Measurements from ENCODE around the gene TBC1D5.

TBC1D5 gene

DNA sequence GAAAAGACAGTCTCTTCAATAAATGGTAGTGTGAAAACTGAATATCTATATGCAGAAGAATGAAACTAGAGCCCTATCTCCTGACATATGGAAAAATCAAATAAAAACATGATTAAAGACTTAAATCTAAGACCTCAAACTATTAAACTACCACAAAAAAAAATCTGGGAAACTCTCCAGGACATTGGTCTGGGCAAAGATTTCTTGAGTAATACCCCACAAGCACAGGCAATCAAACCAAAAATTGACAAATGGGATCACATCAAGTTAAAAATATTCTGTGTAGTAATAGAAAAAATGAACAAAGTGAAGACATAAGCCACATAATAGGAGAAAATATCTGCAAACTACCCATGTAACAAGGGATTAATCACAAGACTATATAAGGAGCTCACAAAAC is 286.4 kb downstream of the TBC1D5 start:
- DNase-seq, result no peak

DNA sequence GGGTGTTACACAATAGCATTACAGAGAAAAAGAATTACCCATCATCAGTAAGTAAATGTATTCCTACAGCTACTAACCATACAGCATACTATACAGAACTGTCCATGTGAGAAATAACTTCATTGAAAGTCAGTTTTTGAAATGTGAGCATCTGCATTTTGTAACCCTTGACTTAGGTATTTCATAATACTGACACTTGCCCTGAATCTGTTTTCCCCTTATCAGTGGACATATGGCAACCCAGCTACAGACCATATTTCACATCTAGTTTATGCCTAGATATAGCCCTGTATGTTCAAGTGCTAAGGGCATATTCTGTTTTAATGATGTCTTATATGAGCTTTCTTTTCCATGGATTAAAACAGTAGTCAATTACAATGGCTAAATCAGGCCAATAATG is 297.6 kb downstream of the TBC1D5 start:
- no peak for DNase-seq

- no peak for DNase-seq
These were observed 299.3 kb downstream of the TBC1D5 start for GRCh38 chr3:17443142-17443541.

DNA sequence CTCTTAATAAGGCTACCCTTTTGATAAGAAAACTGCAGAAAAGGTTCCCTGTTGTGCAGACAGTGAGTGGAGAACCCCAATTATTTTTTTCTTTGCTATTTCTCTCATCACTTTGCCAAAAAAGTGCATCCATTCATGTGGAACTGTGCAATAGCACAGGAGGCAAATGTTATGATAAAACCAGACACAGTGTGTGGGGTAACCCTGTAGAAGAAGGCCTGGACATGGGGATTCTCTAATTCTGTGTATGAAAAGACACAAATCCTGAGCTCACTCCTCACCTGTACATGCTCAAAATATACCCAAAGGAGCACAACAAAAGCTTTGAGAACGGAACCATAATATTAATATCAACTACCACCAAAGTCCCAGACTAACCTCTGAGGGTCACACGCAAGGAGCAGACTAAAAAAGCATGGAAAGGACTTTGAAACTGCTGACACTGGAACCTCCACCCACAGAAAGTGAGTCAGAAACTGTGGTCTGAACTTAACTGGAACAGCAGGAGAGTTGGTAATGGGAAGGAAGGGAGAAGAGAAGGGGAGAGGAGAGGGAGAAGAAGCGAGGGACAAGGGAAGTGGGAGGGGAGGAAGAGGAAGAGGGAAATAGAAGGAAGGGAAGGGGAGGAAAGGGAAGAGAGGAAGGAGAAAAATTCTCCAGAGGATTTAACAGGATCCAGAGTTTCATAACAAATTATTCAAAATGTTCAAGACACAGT is 299.9 kb downstream of the TBC1D5 start:
- DNase-seq, result no peak

DNA sequence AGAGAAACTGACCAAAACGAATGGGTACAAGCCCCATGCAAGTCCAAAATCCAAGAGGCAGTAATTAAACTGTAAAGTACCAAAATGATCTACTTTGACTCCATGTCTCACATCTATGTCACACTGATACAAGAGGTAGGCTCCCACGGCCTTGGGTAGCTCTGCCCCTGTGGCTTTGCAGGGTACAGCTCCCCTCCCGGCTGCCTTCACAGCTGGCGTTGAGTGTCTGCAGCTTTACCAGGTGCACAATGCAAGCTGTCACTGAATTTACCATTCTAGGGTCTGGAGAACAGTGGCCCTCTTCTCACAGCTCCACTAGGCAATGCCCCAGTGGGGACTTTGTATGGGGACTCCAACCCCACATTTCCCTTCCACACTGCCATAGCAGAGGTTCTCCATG is 308.6 kb downstream of the TBC1D5 start:
- no peak for DNase-seq

DNA sequence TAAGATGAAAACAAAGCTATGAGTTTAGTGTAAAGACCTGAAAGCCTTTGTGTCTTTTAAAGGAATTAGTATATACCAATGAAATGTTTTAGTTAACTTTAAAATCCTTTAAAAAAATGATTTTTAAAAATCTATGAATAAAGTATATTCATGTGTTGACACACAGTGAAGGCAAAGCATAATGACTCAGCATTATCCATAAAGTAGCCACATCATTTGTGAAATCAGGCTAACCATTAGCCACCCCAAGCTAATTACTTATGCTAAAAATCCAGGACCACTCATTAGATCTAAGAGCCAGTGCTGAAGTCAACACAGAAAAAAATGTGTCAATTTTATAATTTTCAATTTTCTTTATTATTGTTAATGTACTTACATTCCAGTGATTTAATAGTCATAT is 310.2 kb downstream of the TBC1D5 start:
- DNase-seq, result no peak

DNA sequence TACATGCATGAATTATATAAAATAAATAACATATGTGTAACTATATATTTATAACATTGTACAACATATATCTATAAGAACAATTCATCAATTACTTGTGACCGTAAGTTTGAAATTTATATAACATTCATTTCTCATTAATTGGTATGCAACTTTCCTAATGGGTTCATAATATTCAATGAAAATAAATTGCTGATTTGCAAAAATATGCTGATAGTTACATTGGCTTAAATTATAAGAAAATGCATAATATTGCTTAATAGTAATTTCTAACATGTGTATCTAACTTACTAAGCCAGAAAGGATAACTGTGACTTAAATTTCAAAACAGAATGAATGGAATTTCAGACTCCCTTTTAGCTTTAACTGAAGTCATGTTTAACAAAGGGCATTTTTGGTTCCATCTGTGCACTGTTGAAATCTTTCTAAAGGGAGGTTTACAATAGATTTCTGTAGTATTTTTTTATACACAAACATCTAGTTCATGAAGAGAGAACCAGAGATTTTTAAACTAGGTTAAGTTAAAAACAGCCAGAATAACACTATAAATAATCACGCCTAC is 310.9 kb downstream of the TBC1D5 start:
- DNase-seq, result no peak

GRCh38 chr3:17431004-17431403 is 311.4 kb downstream of the TBC1D5 start:
- DNase-seq, result no peak

GRCh38 chr3:17430582-17430981 is 311.8 kb downstream of the TBC1D5 start:
- DNase-seq, result no peak

GRCh38 chr3:17423786-17424536 is 318.5 kb downstream of the TBC1D5 start:
- DNase-seq, result no peak

- no peak for DNase-seq
These were observed 319.8 kb downstream of the TBC1D5 start for GRCh38 chr3:17422636-17423035.

DNA sequence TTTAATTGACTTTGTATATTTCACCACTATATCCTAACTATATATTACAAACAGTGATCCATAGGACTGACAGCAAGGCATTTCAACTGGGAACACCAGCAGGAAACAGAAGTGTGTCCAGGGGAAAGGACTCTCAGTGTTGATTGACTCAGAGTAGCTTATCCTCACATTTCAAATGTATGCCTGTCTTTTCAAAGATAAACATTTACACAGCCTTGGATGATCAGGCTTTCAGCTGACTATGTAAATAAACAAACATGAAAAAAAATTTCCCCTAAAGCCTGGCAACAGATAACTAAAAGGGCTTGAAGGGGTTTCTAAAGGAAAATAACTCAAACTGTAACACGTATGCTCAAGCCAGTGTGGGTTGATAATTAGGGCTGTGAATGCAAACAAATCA is 321.8 kb downstream of the TBC1D5 start:
- no peak for DNase-seq

DNA sequence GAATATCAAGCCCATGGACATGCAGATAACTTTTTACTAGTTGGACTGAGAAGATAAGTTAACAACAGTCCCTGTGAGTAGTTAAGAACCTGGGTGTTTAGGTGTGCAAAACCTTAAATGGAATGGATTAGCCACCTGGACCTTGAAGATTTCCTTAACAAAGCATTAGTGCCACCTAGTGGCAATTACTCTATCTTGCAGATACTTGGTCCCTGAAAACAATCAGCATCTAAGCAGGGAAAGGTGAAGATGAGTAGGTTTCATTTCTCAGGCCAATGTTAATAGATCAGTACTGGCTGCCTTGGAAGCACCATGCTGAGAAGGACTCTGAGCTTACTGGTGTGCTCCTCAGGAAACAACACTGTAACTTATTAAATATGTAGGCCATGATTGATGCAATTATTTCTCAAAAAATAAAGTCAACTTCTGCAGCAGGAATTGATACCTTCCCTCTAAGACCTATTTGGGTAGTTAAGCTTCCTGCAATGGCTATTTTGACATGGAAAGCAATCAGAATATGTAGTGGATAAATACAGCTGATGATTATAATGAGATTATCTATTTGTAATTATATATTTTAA is 329.4 kb downstream of the TBC1D5 start:
- DNase-seq, result no peak

GRCh38 chr3:17411157-17411877 is 331.1 kb downstream of the TBC1D5 start:
- no peak for DNase-seq

DNA sequence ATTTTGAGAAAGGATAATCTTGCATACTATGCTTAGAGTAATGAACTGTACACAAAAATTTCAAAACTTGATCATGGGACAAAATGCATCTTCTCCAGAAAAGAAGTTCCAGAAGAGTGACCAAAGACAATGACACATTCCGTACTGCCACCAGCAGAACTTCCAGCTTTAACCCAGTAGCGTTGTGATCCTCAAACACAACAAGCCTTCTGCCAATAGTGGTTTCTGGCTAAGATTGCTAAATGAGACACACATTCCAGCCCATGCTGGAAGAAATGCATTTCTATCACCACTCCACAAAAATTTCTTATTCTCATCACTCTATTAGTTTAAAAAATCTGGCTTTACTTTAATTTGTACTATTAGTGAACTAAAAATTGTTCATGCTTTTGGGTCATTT is 334.9 kb downstream of the TBC1D5 start:
- DNase-seq, result no peak

DNA sequence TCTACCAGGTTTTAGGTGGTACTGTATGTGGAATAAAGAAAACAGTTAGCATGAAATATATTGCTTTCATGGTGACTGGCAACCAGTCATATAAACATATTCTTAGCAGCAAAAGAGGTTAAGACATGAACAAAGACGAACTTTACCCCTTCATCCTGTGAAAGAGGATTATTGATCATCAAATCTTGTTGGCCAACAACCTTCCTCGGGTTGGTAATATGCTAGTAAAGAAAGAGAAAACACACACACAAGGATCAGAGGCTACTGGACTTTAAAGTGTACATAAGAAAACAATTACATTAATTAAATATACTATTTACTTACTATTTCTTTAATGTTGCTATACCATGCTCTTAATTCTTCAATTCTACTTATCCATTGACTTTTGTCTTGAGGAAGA is 337.9 kb downstream of the TBC1D5 start:
- no peak for DNase-seq

DNA sequence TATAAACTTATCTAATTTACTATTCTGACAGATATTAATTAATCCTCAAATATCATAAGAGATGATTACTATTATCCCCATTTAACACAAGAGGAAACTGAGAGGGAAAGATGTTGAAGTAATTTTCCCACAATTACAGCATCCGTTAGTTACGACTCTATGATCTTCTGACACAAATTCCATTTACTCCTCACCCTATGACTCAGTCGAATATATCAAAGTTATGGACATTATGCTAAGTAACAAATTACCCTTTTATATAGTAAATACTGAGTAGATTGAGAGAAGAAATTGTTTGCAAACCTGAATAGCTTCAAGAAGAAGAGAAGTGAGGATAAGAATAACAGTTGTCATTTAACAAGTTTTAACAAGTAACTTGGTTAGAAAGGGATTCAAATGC is 340.0 kb downstream of the TBC1D5 start:
- no peak for DNase-seq

DNA sequence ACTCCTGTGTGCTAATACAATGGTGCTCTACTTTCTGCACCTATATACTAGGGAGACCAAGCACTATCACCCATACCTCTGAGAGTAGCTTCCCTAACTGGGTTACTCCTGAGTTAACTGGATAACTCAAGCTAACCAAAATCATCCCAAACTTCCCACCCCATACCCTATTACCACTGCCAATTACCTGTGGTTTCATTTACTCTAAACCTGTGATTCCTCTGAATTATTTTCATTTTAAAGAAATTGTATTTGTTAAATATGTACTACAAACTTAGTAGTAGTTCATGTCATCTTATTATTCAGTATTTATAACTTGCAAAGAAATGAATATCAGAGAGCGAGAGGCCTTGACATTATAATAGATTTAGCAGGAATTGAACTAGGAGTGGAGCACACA is 340.5 kb downstream of the TBC1D5 start:
- no peak for DNase-seq

- DNase-seq, result no peak
These were observed 342.8 kb downstream of the TBC1D5 start for GRCh38 chr3:17399586-17399985.

GRCh38 chr3:17398959-17399551 is 343.4 kb downstream of the TBC1D5 start:
- DNase-seq, result no peak

- DNase-seq, result no peak
These were observed 346.4 kb downstream of the TBC1D5 start for GRCh38 chr3:17396036-17396435.

- DNase-seq, result no peak
These were observed 347.8 kb downstream of the TBC1D5 start for GRCh38 chr3:17394541-17395155.
